RWPE1 (cell line): ENCODE data around the gene NCF4.

Experiments
- CTCF ChIA-PET: fragments of 350-600 bp; sonication (Branson Sonifier 250); formaldehyde crosslinking; extraction: SDS; loops from one replicate; lab custom pipeline; 2021; lab: Yijun Ruan, JAX
- POLR2A ChIA-PET: fragments of 400-600 bp; formaldehyde crosslinking; extraction: SDS; loops from one replicate; lab custom pipeline; 2020; ENCODE audit warnings: antibody characterized with exemption; ENCODE audit not compliant: low non-redundant PET; lab: Yijun Ruan, JAX
- DNase-seq: peaks from one replicate; pipeline ENCODE4 v3.0.0; 2012; ENCODE audit warnings: low spot score
- H3K27ac ChIP-seq: fragments of 450-650 bp; 2 replicates; pipeline ENCODE4 v1.5.1; 2017
- CTCF ChIP-seq: fragments of 450-650 bp; conservative IDR thresholded peaks from 2 replicates; pipeline ENCODE4 v1.5.1; 2017; ENCODE audit warnings: low read depth, mild to moderate bottlenecking

The NCF4 gene

GRCh38 chr22:36846271-36846670, 14.5 kb upstream of the NCF4 start:
- no peak for TF ChIP-seq CTCF
- H3K27ac ChIP-seq: no peak overlapping the region
- DNase-seq: no peak
- ChIA-PET CTCF (interaction anchor here (2.4 kb wide), 1 partner anchor 10 kb away, joined by 10 read pairs; no protein-coding TSS in a partner anchor), POLR2A (no interaction called here)

- CTCF ChIA-PET: interaction anchor here (2.4 kb wide), 1 partner anchor 9 kb away, joined by 10 read pairs; no protein-coding TSS in a partner anchor
- DNase-seq: no peak
- POLR2A ChIA-PET: no interaction called here
- H3K27ac ChIP-seq: no peak overlapping the region
- TF ChIP-seq CTCF: no peak
These were observed 13.9 kb upstream of the NCF4 start for GRCh38 chr22:36846949-36847348.

GRCh38 chr22:36850056-36850455, 10.8 kb upstream of the NCF4 start:
- H3K27ac ChIP-seq: no peak overlapping the region
- DNase-seq: no peak
- POLR2A ChIA-PET: no interaction called here
- no peak for TF ChIP-seq CTCF
- CTCF ChIA-PET: no interaction called here

GRCh38 chr22:36850682-36851081, 10.1 kb upstream of the NCF4 start:
- no peak overlapping the region for H3K27ac ChIP-seq
- DNase-seq: no peak
- ChIA-PET POLR2A (no interaction called here), CTCF (no interaction called here)
- no peak for TF ChIP-seq CTCF

- H3K27ac ChIP-seq: no peak overlapping the region
- POLR2A ChIA-PET: no interaction called here
- CTCF ChIA-PET: interaction anchor here (0.7 to 1.2 kb wide), 4 partner anchors 9 to 203 kb away, joined by 3 to 6 read pairs (median 4); no protein-coding TSS in a partner anchor
- no peak for DNase-seq
- TF ChIP-seq CTCF: no peak
These were observed 8.5 kb upstream of the NCF4 start for GRCh38 chr22:36852056-36852973.

- no peak for DNase-seq
- ChIA-PET POLR2A (no interaction called here), CTCF (interaction anchor here (0.7 to 1.2 kb wide), 3 partner anchors 72 to 432 kb away, joined by 3 to 6 read pairs (median 3); no protein-coding TSS in a partner anchor)
These were observed 7.3 kb upstream of the NCF4 start for GRCh38 chr22:36853407-36854099.

More at GRCh38 chr22:36853407-36854099, 7.3 kb upstream of the NCF4 start:
- H3K27ac ChIP-seq: no peak overlapping the region
- TF ChIP-seq CTCF: peak; percentile 46
